AG09309 (cell line): ENCODE measurements around the gene BBS7.
A peak's percentile ranks its signal among the peaks of the same experiment; 100 is the strongest.

Experiments used
- DNase-seq: peaks from one replicate; pipeline ENCODE4 v3.0.0-alpha.2; 2010; ENCODE audit warnings: low read depth
- H3K4me3 ChIP-seq: 2 replicates; pipeline ENCODE4 v1.5.1; 2011; ENCODE audit warnings: mild to moderate bottlenecking, low read depth, low read length, moderate library complexity; ENCODE audit not compliant: control insufficient read depth
- CTCF ChIP-seq: IDR thresholded peaks from 2 replicates; pipeline ENCODE4 v1.5.1; 2011; ENCODE audit warnings: mild to moderate bottlenecking, low read depth, low read length, inconsistent platforms; ENCODE audit not compliant: insufficient read depth, control insufficient read depth; ENCODE audit errors: missing control alignments

The BBS7 gene

DNA sequence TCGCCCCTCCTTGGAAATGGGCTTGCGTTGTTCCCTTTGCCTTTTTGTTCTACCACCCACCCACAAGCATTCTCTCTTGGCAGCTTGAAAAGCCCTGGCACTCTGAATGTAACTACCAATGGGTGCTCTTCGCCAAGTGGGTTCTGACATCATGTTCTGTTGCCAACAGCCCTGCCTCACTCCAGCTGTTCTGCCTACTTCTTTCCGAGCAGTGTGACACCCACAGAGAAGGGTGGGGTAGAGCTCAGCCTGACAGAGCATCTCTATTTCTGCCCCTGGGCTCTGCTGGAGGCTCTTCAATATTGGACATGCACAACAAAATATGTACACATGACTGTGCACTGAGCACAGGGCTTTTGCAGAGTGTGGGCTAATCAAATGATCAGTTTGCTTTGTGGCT is 84.8 kb downstream of the BBS7 start:
- H3K4me3 ChIP-seq: no peak overlapping the region
- TF ChIP-seq CTCF: no peak
- DNase-seq: no peak

DNA sequence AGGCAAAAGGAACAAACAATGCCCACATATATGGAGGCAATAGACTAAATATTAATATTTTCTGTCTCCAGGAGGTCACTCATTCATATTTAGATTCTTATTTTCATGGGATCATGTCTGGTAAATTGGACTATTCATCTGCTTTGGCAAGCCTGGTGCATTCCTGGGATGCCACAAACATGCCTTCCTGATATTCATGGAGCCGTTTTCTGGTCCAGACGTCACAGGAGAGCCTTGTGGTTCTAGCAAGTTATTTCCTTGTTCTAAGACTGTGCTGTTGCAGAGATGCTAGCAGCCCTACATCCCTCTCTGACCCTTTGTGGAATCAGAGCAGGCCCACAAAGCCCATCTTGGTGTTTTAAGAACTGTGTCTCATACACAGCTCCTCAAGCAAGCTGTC is 85.3 kb downstream of the BBS7 start:
- DNase-seq: peak; percentile 92
- no peak overlapping the region for H3K4me3 ChIP-seq
- TF ChIP-seq CTCF: no peak

GRCh38 chr4:121784401-121784800 is 85.9 kb downstream of the BBS7 start:
- no peak for TF ChIP-seq CTCF
- DNase-seq: no peak
- H3K4me3 ChIP-seq: no peak overlapping the region

- no peak for TF ChIP-seq CTCF
- no peak for DNase-seq
- H3K4me3 ChIP-seq: no peak overlapping the region
These were observed 87.1 kb downstream of the BBS7 start for GRCh38 chr4:121783210-121783609.

DNA sequence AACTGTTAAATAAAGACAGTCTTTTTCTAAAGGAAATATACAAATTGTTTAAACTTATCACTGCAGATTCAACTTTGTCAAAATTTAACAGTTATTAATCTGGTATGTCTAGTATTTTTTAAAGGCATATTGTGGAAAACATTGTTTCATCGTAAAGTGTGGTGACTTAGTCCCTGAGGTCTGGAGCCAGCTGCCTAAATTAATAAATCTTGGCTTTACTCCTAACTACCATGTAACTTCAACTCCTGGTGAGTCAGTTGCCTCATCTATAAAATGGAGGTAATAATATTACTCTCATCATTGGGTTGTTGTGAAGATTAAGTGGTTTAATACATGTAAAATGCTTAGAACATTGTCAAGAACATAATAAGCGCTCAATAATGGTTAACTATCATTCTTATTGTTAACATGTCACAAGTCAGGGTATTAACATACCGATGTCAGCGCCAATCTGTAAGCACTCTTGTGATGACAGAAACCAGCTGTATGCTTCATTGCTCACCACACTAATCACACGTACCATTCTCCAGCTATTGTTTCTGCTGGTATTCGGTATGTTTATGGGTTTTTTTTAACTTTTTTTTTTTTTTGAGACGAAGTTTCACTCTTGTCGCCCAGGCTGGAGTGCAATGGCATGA is 91.2 kb downstream of the BBS7 start:
- no peak for DNase-seq
- H3K4me3 ChIP-seq: no peak overlapping the region
- no peak for TF ChIP-seq CTCF

DNA sequence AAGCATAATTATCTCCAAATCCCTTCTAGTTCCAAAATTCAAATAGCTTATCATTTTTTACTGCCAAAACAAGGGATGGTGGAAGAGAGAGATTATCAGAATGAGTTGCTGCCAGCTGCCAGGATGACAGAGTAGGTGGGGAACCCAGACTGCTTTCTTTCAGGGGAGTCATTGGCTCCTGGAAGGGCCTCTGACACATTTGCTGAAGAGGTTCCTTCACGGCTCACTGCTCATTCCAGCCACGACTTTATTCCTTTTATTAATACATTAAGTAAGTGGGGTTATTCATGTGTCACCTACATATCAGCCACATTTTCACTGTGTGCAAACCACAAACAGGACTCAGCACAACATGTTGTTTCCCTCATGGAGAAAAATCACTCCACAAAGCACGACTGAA is 92.6 kb downstream of the BBS7 start:
- no peak overlapping the region for H3K4me3 ChIP-seq
- no peak for TF ChIP-seq CTCF
- no peak for DNase-seq
